RWPE1 (cell line): ENCODE measurements around the gene DNAH2.
A peak's percentile ranks its signal among the peaks of the same experiment; 100 is the strongest.

Experiments
- CTCF ChIA-PET: fragments of 350-600 bp; sonication (Branson Sonifier 250); formaldehyde crosslinking; extraction: SDS; loops from one replicate; lab custom pipeline; 2021; lab: Yijun Ruan, JAX
- POLR2A ChIA-PET: fragments of 400-600 bp; formaldehyde crosslinking; extraction: SDS; loops from one replicate; lab custom pipeline; 2020; ENCODE audit warnings: antibody characterized with exemption; ENCODE audit not compliant: low non-redundant PET; lab: Yijun Ruan, JAX
- DNase-seq: peaks from one replicate; pipeline ENCODE4 v3.0.0; 2012; ENCODE audit warnings: low spot score
- H3K27ac ChIP-seq: fragments of 450-650 bp; 2 replicates; pipeline ENCODE4 v1.5.1; 2017
- TF ChIP-seq, protein P1 (sequence below): fragments of 450-650 bp; conservative IDR thresholded peaks from 2 replicates; pipeline ENCODE4 v1.5.1; 2017; ENCODE audit warnings: low read depth, mild to moderate bottlenecking

Gene DNAH2

DNA sequence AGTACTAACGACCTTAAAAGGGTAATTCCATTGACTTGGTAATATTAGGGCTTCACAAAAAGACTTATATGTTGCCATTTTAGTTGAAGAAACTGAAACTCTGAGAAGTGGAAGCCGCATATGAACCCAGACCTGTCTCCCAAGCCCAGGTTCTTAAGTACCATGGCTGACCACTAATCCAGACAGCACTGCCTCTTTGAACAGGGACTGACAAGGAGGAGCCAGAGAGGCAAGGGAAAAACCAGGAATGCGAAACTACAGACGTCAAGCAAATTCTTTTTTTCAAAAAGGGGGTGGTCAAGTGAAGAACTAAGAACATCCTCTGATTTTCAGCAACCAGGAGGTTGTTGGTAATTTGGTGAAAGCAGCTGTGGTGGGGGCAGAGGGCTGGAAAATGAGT lies 155.5 kb downstream of the DNAH2 start:
- ChIA-PET CTCF (interaction anchor here (0.5 to 0.6 kb wide), 2 partner anchors 16 to 126 kb away, joined by 3 read pairs; partner anchors contain the start of gene NAA38), POLR2A (no interaction called here)
- DNase-seq: no peak
- no peak overlapping the region for H3K27ac ChIP-seq
- TF ChIP-seq, protein P1, sequence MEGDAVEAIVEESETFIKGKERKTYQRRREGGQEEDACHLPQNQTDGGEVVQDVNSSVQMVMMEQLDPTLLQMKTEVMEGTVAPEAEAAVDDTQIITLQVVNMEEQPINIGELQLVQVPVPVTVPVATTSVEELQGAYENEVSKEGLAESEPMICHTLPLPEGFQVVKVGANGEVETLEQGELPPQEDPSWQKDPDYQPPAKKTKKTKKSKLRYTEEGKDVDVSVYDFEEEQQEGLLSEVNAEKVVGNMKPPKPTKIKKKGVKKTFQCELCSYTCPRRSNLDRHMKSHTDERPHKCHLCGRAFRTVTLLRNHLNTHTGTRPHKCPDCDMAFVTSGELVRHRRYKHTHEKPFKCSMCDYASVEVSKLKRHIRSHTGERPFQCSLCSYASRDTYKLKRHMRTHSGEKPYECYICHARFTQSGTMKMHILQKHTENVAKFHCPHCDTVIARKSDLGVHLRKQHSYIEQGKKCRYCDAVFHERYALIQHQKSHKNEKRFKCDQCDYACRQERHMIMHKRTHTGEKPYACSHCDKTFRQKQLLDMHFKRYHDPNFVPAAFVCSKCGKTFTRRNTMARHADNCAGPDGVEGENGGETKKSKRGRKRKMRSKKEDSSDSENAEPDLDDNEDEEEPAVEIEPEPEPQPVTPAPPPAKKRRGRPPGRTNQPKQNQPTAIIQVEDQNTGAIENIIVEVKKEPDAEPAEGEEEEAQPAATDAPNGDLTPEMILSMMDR: no peak

GRCh38 chr17:7875804-7876370 lies 158.3 kb downstream of the DNAH2 start:
- ChIA-PET CTCF (no interaction called here), POLR2A (no interaction called here)
- no peak overlapping the region for H3K27ac ChIP-seq
- DNase-seq: no peak
- TF ChIP-seq, protein P1: no peak

GRCh38 chr17:7878234-7878633 lies 160.7 kb downstream of the DNAH2 start:
- POLR2A ChIA-PET: no interaction called here
- CTCF ChIA-PET: interaction anchor here (0.6 kb wide), 1 partner anchor 1143 kb away, joined by 3 read pairs; no protein-coding TSS in a partner anchor

DNA sequence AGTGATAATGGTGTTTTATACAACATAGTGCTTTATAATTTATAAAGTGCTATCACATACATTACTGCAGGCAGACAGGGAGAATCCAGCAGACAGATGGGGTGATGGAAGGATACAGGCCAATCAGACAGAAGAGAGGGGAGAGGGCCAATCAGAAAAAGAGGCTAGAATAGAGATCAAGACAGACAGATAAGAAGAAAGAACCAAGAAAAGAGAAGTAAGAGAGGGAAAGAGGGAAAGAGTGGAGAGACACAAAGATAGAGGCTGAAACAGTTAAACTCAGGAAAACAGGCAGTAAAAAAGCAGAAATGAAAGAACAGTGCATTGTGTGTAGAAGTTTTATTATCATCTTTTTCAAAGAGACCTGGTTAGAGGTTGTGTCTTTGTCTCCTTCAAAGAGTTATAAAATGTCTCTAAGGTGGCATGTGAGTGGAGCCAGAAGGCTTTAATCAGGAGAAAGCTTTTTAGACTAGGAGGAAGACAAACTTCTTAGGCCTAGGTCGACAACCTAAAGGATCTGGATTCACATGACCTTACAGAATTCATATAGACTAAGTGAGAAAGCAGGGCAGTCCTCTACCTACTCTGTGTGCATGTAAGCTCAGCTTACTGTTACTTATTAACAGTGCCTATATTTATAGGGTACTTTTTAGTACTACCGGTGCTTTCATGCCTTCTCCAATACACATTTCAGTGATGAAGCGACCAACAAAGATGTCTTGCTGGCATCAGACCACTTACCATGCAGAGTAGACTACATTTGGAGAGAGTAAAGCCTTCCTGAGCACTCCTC lies 162.7 kb downstream of the DNAH2 start:
- DNase-seq: no peak
- CTCF ChIA-PET: no interaction called here

More at GRCh38 chr17:7878234-7878633, 160.7 kb downstream of the DNAH2 start:
- no peak for DNase-seq
- TF ChIP-seq, protein P1: no peak
- no peak overlapping the region for H3K27ac ChIP-seq

GRCh38 chr17:7881276-7882054 lies 163.9 kb downstream of the DNAH2 start:
- TF ChIP-seq, protein P1: no peak
- H3K27ac ChIP-seq: peak overlapping the region; percentile 36
- ChIA-PET CTCF (no interaction called here), POLR2A (no interaction called here)
- DNase-seq: no peak

More for the DNA sequence above, 162.7 kb downstream of the DNAH2 start:
- TF ChIP-seq, protein P1: no peak
- H3K27ac ChIP-seq: no peak overlapping the region
- POLR2A ChIA-PET: interaction anchor here (0.5 kb wide), 1 partner anchor 14 kb away, joined by 8 read pairs; no protein-coding TSS in a partner anchor

- TF ChIP-seq, protein P1: no peak
- CTCF ChIA-PET: no interaction called here
- DNase-seq: no peak
- H3K27ac ChIP-seq: peak overlapping the region; percentile 36
- POLR2A ChIA-PET: no interaction called here
Measured at GRCh38 chr17:7882068-7882467, 164.5 kb downstream of the DNAH2 start.
